Measurements from ENCODE around the gene RECK.

GRCh38 chr9:36088020-36088419, 51.3 kb downstream of the RECK start:
- TF ChIP-seq, protein P1, sequence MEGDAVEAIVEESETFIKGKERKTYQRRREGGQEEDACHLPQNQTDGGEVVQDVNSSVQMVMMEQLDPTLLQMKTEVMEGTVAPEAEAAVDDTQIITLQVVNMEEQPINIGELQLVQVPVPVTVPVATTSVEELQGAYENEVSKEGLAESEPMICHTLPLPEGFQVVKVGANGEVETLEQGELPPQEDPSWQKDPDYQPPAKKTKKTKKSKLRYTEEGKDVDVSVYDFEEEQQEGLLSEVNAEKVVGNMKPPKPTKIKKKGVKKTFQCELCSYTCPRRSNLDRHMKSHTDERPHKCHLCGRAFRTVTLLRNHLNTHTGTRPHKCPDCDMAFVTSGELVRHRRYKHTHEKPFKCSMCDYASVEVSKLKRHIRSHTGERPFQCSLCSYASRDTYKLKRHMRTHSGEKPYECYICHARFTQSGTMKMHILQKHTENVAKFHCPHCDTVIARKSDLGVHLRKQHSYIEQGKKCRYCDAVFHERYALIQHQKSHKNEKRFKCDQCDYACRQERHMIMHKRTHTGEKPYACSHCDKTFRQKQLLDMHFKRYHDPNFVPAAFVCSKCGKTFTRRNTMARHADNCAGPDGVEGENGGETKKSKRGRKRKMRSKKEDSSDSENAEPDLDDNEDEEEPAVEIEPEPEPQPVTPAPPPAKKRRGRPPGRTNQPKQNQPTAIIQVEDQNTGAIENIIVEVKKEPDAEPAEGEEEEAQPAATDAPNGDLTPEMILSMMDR (conservative IDR thresholded peaks at IDR 0.05) = no peak
- TF ChIP-seq EZH2 (IDR thresholded peaks at IDR 0.05; ENCODE audit: low read depth) = no peak

All from PC-9 (cell line).